AG04449 (cell line): Measurements from ENCODE around the gene MMEL1.

Source experiments
- CTCF ChIA-PET: fragments of 350-600 bp; formaldehyde crosslinking; extraction: SDS; loops from one replicate; lab custom pipeline; 2021; ENCODE audit warnings: antibody characterized with exemption; lab: Yijun Ruan, JAX
- POLR2A ChIA-PET: fragments of 400-600, 350-600 bp; formaldehyde crosslinking; extraction: SDS; loops from one replicate; lab custom pipeline; 2020; ENCODE audit warnings: antibody characterized with exemption, inconsistent platforms; lab: Yijun Ruan, JAX
- DNase-seq: peaks from one replicate; pipeline ENCODE4 v3.0.0-alpha.2; 2010; ENCODE audit warnings: low read depth, low spot score
- H3K4me3 ChIP-seq: 2 replicates; pipeline ENCODE4 v1.5.1; 2011; ENCODE audit warnings: low read depth, mild to moderate bottlenecking, control low read depth, low read length
- CTCF ChIP-seq: IDR thresholded peaks from one replicate; pipeline ENCODE4 v1.5.1; 2011; ENCODE audit warnings: mild to moderate bottlenecking, moderate library complexity, low read length, control low read depth, inconsistent platforms; ENCODE audit not compliant: insufficient read depth; ENCODE audit errors: missing control alignments

Gene MMEL1

GRCh38 chr1:2639607-2640521, 7.0 kb upstream of the MMEL1 start:
- CTCF ChIA-PET: no interaction called here
- POLR2A ChIA-PET: interaction anchor here (1.1 kb wide), 1 partner anchor 54 kb away, joined by 5 read pairs; the partner anchor contains the start of gene PRXL2B
- DNase-seq: no peak
- H3K4me3 ChIP-seq: no peak overlapping the region
- no peak for TF ChIP-seq CTCF

GRCh38 chr1:2639203-2639602, 6.4 kb upstream of the MMEL1 start:
- H3K4me3 ChIP-seq: no peak overlapping the region
- CTCF ChIA-PET: no interaction called here
- no peak for DNase-seq
- no peak for TF ChIP-seq CTCF
- POLR2A ChIA-PET: interaction anchor here (1.1 kb wide), 1 partner anchor 53 kb away, joined by 5 read pairs; the partner anchor contains the start of gene PRXL2B

GRCh38 chr1:2638466-2639115, 5.8 kb upstream of the MMEL1 start:
- ChIA-PET CTCF (no interaction called here), POLR2A (no interaction called here)
- H3K4me3 ChIP-seq: no peak overlapping the region
- no peak for DNase-seq
- no peak for TF ChIP-seq CTCF

GRCh38 chr1:2637442-2638145, 4.8 kb upstream of the MMEL1 start:
- DNase-seq: no peak
- POLR2A ChIA-PET: no interaction called here
- no peak for TF ChIP-seq CTCF
- no peak overlapping the region for H3K4me3 ChIP-seq
- CTCF ChIA-PET: no interaction called here

GRCh38 chr1:2636733-2637132, 3.9 kb upstream of the MMEL1 start:
- DNase-seq: no peak
- H3K4me3 ChIP-seq: no peak overlapping the region
- CTCF ChIA-PET: no interaction called here
- POLR2A ChIA-PET: no interaction called here
- no peak for TF ChIP-seq CTCF
